Measurements from ENCODE around the gene SERPINB7. TPM values are rescaled to one million over a fixed set of nuclear protein-coding genes. Genes with fewer than 3 reads are reported as not detected.

The SERPINB7 gene
- total RNA-seq, 1 experiment from 2014 or later = not detected

- no peak overlapping the region for H2AFZ ChIP-seq (ENCODE audit: low read length)
- no peak for TF ChIP-seq CTCF (conservative IDR thresholded peaks at IDR 0.05)
- no peak overlapping the region for H2AK5ac ChIP-seq (ENCODE audit: insufficient read length, low read length)
- no peak overlapping the region for H3K9ac ChIP-seq (ENCODE audit: extremely low read depth, insufficient read length, low read length)
- no peak for DNase-seq
- H3K18ac ChIP-seq (ENCODE audit: insufficient read length, low read depth, low read length) = no peak overlapping the region
- no peak overlapping the region for H2BK12ac ChIP-seq (ENCODE audit: insufficient read length, low read depth, low read length)
- H3K4me2 ChIP-seq (ENCODE audit: insufficient read depth, insufficient read length, low read length) = no peak overlapping the region
- H3K27me3 ChIP-seq (ENCODE audit: insufficient read depth, low read length) = no peaks in the 10 kb centered on the region
- no peaks in the 10 kb centered on the region; the same call in 1 of the 2 replicates for H3K27me3 Mint-ChIP-seq (ENCODE audit: low read depth)
- no peak overlapping the region for H4K5ac ChIP-seq (ENCODE audit: insufficient read length, low read depth, low read length)
- no peak overlapping the region for H2BK120ac ChIP-seq (ENCODE audit: low read depth, low read length, poor library complexity, severe bottlenecking)
- H3K79me2 ChIP-seq (ENCODE audit: insufficient read depth, low read length) = no peaks in the 10 kb centered on the region
- H3K27ac Mint-ChIP-seq = no peak overlapping the region
- no peaks in the 10 kb centered on the region for H3K4me1 ChIP-seq (ENCODE audit: insufficient read depth, low read length)
- no peaks in the 10 kb centered on the region for H3K79me1 ChIP-seq (ENCODE audit: insufficient read depth, low read depth, low read length, poor library complexity, severe bottlenecking)
- H3K4ac ChIP-seq (ENCODE audit: low read depth, low read length) = no peak overlapping the region
- H3K9me3 Mint-ChIP-seq = peaks cover 0 to 2% of the 10 kb centered on the region in 2 experiments; a peak in 1 of 5 replicates
- no peaks in the 10 kb centered on the region for H3K23me2 ChIP-seq (ENCODE audit: insufficient read length, low read depth, low read length, poor library complexity, severe bottlenecking)
- no peak overlapping the region for H3K56ac ChIP-seq (ENCODE audit: insufficient read length, low read depth, low read length)
- no peak overlapping the region for H3T11ph ChIP-seq (ENCODE audit: low read length)
- H3K9me3 ChIP-seq (ENCODE audit: control insufficient read depth, low read depth, low read length) = no peaks in the 10 kb centered on the region
- no peaks in the 10 kb centered on the region for H3K36me3 Mint-ChIP-seq (ENCODE audit: insufficient read depth in 1 of 3, low read depth in 3 of 3)
- H3K4me1 Mint-ChIP-seq = no peaks in the 10 kb centered on the region; a peak in 1 of 4 replicates
- H3K27ac ChIP-seq (ENCODE audit: insufficient read length, low read depth, low read length) = no peak overlapping the region
- H4K8ac ChIP-seq (replicated peaks; ENCODE audit: insufficient read length, low read depth, low read length) = no peak overlapping the region
- H3K23ac ChIP-seq (ENCODE audit: insufficient read length, low read depth, low read length) = no peak overlapping the region
- H2BK15ac ChIP-seq (ENCODE audit: low read depth, low read length) = no peak overlapping the region
- no peak overlapping the region for H2BK20ac ChIP-seq (ENCODE audit: low read depth, low read length, poor library complexity, severe bottlenecking)
- H4K91ac ChIP-seq (ENCODE audit: insufficient read length, low read depth, low read length) = no peak overlapping the region
- H3K14ac ChIP-seq (ENCODE audit: insufficient read depth, low read length) = no peak overlapping the region
- H3K4me3 Mint-ChIP-seq = no peak overlapping the region
- no CpG with 5 or more reads among the region's 2 CpGs for WGBS (ENCODE audit: extremely low coverage, insufficient read length, low lambda C conversion rate)
- H4K20me1 ChIP-seq (ENCODE audit: control insufficient read depth, insufficient read depth, insufficient read length) = no peaks in the 10 kb centered on the region
- no peak overlapping the region for H2BK5ac ChIP-seq (ENCODE audit: insufficient read length, low read length)
Observed at GRCh38 chr18:63747006-63747405, 28.2 kb upstream of the SERPINB7 start.

Measured in H9 (cell line).